Upper lobe of right lung (tissue), 1 donor: ENCODE measurements around the gene RBM20. TPM values are rescaled to one million over a fixed set of nuclear protein-coding genes. Genes with fewer than 3 reads are reported as not detected.
A peak's percentile ranks its signal among the peaks of the same experiment; 100 is the strongest.
"Not testable (repeated sequence)": the region's sequence is repeated elsewhere in the genome, so short reads cannot be mapped to it uniquely, and the experiment has no call there.

ENCODE experiments used
- ATAC-seq: fragments of 200-7000 bp; cut with Tn5 transposase; one replicate; pipeline ENCODE4 v1.9.1; 2020; ENCODE audit warnings: mild to moderate bottlenecking, moderate library complexity
- DNase-seq: peaks from one replicate; pipeline ENCODE4 v3.0.0-alpha.2; 2020
- H3K27ac ChIP-seq: fragments of 200-600 bp; one replicate; pipeline ENCODE4 v1.8.0; 2022
- H3K27me3 ChIP-seq: fragments of 200-600 bp; one replicate; pipeline ENCODE4 v1.8.0; 2022; ENCODE audit warnings: mild to moderate bottlenecking
- H3K36me3 ChIP-seq: fragments of 200-600 bp; one replicate; pipeline ENCODE4 v1.8.0; 2022
- H3K4me1 ChIP-seq: fragments of 200-600 bp; one replicate; pipeline ENCODE4 v1.8.0; 2022
- H3K4me3 ChIP-seq: fragments of 200-600 bp; one replicate; pipeline ENCODE4 v1.8.0; 2022; ENCODE audit warnings: mild to moderate bottlenecking
- H3K9me3 ChIP-seq: fragments of 200-600 bp; one replicate; pipeline ENCODE4 v1.8.0; 2022
- intact Hi-C: fragments of 100-400 bp; cut with DNase I; formaldehyde crosslinking; loops from one replicate; pipeline ENCODE4 v1.11.0; 2022
- total RNA-seq: library from RNA; stranded (reverse); fragmentation: NEBNext Ultra II Directional; extraction: Animal tissue kit (Norgen Biotek cat#: 25700); gene quantifications from one replicate; pipeline ENCODE4 v1.2.1, GENCODE V29; 2021
- TF ChIP-seq, protein P1 (sequence below): fragments of 200-600 bp; IDR thresholded peaks from one replicate; pipeline ENCODE4 v1.8.0; 2022; ENCODE audit warnings: antibody characterized with exemption
- donor health status: DM: no; HTN: yes; CAD: no; lungs with severe emphysema.

The RBM20 gene
- total RNA-seq, 1 donor from 2014 or later, result 0.41 TPM

DNA sequence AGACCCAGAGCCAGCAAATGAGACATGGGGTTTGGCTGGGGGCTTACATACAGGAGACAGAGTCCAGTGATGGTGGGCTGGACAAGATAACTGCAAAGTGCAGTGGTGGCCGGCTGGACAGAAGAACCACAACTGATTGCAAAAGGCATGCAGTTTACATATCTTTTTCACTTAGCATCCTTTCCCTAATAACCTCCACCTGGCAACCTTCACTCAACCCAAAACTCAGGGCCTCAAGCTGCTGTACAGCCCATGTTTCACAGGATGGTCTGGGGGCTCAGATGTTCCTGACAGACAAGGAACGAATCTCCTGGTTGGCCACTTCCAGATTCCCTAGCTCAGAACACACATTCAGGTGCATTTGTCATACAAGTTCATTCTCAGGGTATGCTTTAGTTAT is 219.8 kb downstream of the RBM20 start:
- no peak for DNase-seq
- intact Hi-C loops, result no loop called here
- no peaks in the 10 kb centered on the region for H3K9me3 ChIP-seq
- H3K4me3 ChIP-seq, result no peak overlapping the region
- no peaks in the 10 kb centered on the region for H3K36me3 ChIP-seq
- TF ChIP-seq, protein P1, sequence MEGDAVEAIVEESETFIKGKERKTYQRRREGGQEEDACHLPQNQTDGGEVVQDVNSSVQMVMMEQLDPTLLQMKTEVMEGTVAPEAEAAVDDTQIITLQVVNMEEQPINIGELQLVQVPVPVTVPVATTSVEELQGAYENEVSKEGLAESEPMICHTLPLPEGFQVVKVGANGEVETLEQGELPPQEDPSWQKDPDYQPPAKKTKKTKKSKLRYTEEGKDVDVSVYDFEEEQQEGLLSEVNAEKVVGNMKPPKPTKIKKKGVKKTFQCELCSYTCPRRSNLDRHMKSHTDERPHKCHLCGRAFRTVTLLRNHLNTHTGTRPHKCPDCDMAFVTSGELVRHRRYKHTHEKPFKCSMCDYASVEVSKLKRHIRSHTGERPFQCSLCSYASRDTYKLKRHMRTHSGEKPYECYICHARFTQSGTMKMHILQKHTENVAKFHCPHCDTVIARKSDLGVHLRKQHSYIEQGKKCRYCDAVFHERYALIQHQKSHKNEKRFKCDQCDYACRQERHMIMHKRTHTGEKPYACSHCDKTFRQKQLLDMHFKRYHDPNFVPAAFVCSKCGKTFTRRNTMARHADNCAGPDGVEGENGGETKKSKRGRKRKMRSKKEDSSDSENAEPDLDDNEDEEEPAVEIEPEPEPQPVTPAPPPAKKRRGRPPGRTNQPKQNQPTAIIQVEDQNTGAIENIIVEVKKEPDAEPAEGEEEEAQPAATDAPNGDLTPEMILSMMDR, result no peak
- H3K27ac ChIP-seq, result peak overlapping the region; percentile 89
- ATAC-seq, result no peak
- H3K27me3 ChIP-seq, result no peaks in the 10 kb centered on the region
- peaks cover 57% of the 10 kb centered on the region for H3K4me1 ChIP-seq

DNA sequence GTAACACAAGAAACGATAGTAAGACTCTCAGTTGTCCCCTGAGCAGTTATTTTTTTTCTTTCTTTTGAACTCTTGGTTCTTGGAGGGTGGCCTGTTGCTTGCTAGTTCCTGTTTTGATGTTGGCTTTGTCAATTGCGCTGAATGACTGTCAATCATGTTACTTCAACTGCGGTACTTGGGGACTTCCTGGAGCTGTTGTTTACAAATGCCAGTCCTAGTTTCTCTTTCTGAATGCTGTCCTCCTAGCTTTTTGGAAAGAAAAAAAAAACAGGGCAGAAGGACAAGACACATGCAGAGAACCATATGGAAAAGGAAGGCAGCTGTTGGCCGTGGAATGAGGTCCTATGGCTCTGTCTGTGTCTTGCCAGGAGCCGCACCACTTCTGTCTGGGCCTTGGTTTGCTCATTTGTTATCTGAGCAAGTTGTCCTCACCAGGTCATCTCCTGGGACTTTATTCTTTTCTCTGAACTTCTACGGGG is 220.6 kb downstream of the RBM20 start:
- no peaks in the 10 kb centered on the region for H3K27me3 ChIP-seq
- H3K36me3 ChIP-seq, result no peaks in the 10 kb centered on the region
- no peaks in the 10 kb centered on the region for H3K9me3 ChIP-seq
- H3K4me3 ChIP-seq, result peak overlapping the region; percentile 20
- intact Hi-C loops, result no loop called here
- H3K4me1 ChIP-seq, result peaks cover 49% of the 10 kb centered on the region
- DNase-seq (no peak), ATAC-seq (peak; percentile 68)
- peak overlapping the region; percentile 89 for H3K27ac ChIP-seq
- TF ChIP-seq, protein P1, result no peak

DNA sequence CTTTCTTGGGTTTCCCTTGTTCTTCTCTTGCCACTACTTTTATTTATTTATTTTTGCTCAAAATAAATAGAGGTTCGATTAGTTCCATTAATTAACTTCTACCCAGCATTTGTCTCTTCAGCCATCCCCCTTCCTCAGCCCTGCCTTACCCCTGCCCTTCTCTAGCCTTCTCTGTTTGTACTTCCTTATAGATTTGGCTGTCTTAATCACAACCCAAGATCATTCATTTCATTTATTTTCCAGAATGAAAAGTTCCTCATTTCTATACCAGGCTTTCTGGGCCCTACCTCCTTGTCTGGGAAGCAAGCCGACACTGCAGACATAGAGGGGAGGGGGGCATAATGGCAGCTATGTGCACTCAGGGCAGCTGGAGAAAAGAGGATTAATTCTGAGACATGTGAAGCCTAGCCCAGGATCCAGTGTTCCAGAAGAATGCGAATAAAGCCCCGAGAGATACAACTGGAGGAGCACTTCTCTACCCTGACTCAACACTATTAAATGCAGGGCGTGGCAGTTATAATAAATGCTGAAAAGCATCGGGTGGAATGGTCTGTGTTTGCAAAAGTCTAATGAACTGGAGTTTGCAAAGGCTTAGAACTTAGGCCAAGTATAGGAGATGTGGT is 221.2 kb downstream of the RBM20 start:
- ATAC-seq (peak; percentile 38), DNase-seq (no peak)
- peak overlapping the region; percentile 20 for H3K4me3 ChIP-seq
- peak overlapping the region; percentile 89 for H3K27ac ChIP-seq
- TF ChIP-seq, protein P1, result no peak
- no peaks in the 10 kb centered on the region for H3K9me3 ChIP-seq
- peaks cover 43% of the 10 kb centered on the region for H3K4me1 ChIP-seq
- H3K36me3 ChIP-seq, result no peaks in the 10 kb centered on the region
- intact Hi-C loops, result no loop called here
- H3K27me3 ChIP-seq, result no peaks in the 10 kb centered on the region

DNA sequence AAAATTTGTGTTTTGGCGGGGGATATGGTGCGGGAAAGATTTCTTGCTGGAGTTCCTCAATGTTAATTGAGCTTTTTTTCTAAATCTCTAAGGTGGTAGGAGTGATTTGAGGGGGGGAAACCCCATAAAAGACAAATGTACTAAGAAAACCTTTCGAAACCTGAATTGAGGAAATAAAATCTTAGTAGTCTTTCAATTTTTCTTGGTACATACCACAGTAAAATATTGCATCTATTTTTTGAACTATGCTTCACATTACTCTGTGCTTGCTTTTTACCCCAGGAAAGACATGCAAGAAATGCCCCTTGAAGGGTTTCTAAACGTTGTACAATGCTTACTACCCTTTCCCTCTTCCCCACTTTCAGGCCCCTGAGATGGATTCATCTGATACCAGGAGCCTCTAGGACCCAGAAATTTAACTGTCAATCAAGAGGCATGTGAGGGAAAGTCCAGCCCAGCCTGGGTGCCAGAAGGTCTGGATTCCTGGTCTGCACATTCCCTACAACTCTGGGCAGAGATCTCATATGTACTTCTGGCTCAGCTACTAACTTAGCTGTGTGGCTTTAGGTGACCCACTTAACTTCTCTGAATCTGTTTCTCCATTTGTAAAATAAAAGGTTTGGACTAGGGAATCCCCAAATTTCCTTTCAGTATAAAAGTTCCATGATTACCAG is 221.8 kb downstream of the RBM20 start:
- TF ChIP-seq, protein P1, result no peak
- no peak for DNase-seq
- Histone ChIP-seq H3K4me3 (no peak overlapping the region), H3K9me3 (no peaks in the 10 kb centered on the region), H3K27me3 (no peaks in the 10 kb centered on the region), H3K36me3 (no peaks in the 10 kb centered on the region), H3K27ac (peak overlapping the region; percentile 89), H3K4me1 (peaks cover 43% of the 10 kb centered on the region)
- intact Hi-C loops, result no loop called here
- peak; percentile 38 for ATAC-seq

DNA sequence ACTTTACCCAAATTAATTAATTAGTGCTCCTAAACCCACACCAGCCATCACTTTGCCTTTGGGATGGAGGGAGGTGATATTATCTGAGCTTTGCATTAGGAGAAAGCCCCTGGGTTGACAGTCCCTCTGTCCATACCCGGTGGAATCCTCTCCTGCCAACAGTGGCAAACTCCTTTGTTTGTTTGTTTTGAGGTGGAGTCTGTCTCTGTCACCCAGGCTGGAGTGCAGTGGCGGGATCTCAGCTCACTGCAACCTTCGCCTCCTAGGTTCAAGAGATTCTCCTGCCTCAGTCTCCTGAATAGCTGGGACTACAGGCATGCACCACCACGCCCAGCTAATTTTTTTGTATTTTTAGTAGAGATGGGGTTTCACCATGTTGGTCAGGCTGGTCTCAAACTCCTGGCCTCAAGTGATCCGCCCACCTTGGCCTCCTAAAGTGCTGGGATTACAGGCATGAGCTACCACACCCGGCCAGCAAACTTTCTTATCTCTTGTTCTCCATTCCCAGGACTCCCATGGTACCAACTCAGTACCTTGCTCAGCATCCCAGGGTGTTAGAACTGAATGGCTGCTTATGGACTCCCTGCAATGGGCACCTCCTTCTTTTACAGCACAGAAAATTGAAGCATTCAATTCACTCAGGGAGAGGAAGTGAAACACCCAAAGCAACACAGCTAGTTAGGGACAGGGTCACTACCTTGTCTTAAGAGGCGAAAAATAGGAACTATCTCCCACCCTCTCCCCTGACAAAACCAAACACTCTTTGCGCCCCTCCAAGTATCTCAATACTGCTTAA is 223.1 kb downstream of the RBM20 start:
- H3K27ac ChIP-seq, result peak overlapping the region; percentile 52
- H3K27me3 ChIP-seq, DNase-seq, H3K9me3 ChIP-seq, H3K4me3 ChIP-seq, intact Hi-C loops, H3K36me3 ChIP-seq: not testable (repeated sequence)
- ATAC-seq, result peak; percentile 4
- H3K4me1 ChIP-seq, result peaks cover 44% of the 10 kb centered on the region
